Right lobe of liver (tissue), 6 donors: ENCODE results near the gene KIF11. TPM values are rescaled to one million over a fixed set of nuclear protein-coding genes. Genes with fewer than 3 reads are reported as not detected.
"Not testable (repeated sequence)": the region's sequence is repeated elsewhere in the genome, so short reads cannot be mapped to it uniquely, and the experiment has no call there.

Experiments used
- ATAC-seq, 4 donors: fragments of 200-7000 bp; cut with Tn5 transposase; one replicate each; pipeline ENCODE4 v1.9.1; 2020; ENCODE audit warnings: mild to moderate bottlenecking in 4 of 4, moderate library complexity in 4 of 4
- DNase-seq, 3 donors: peaks; one replicate each; pipeline ENCODE4 v3.0.0-alpha.2; 2020
- H3K27ac ChIP-seq, 3 donors: fragments of 200-600 bp; one replicate each; pipeline ENCODE4 v1.8.0; 2022
- H3K27me3 ChIP-seq, 2 donors: fragments of 200-600 bp; one replicate each; pipeline ENCODE4 v1.8.0; 2022
- H3K36me3 ChIP-seq, 4 donors: fragments of 200-600 bp; sonication (generic) in 1 of 4; one replicate each; pipeline versions ENCODE4 v1.5.1 to v1.8.0; 2017 to 2022; ENCODE audit warnings: control low read depth in 1 of 4
- H3K4me1 ChIP-seq, 4 donors: fragments of 200-600 bp; sonication (generic) in 1 of 4; one replicate each; pipeline versions ENCODE4 v1.5.1 to v1.8.0; 2017 to 2022; ENCODE audit warnings: control low read depth in 1 of 4
- H3K4me3 ChIP-seq, 3 donors: fragments of 200-600 bp; one replicate each; pipeline ENCODE4 v1.8.0; 2022
- H3K9me3 ChIP-seq, 4 donors: fragments of 200-600 bp; sonication (generic) in 1 of 4; one replicate each; pipeline versions ENCODE4 v1.5.1 to v1.8.0; 2017 to 2022; ENCODE audit warnings: control low read depth in 1 of 4
- POLR2A ChIP-seq: fragments of 450-650 bp; IDR thresholded peaks from one replicate; pipeline ENCODE4 v1.6.1; 2017; ENCODE audit warnings: antibody characterized with exemption, mild to moderate bottlenecking
- WGBS: methylation state at CpG from one replicate; pipeline ENCODE4 v1.1.6; 2018; ENCODE audit warnings: low coverage, low lambda C conversion rate; ENCODE audit not compliant: insufficient coverage; ENCODE audit errors: missing lambda C conversion rate; 5-methylcytosine and 5-hydroxymethylcytosine counted together
- intact Hi-C, 2 donors: fragments of 100-400 bp; cut with DNase I; formaldehyde crosslinking; loops; one replicate each; pipeline versions ENCODE4 v1.11.2 to v1.14.1; 2022
- total RNA-seq, 6 experiments: library from RNA; depleted of rRNA in 2 of 6; stranded (reverse); fragments of >200 nt in 2 of 6; fragmentation: NEBNext Ultra II Directional in 3 of 6; extraction: Animal tissue kit (Norgen Biotek cat#: 25700) in 3 of 6; gene quantifications; one replicate each; pipeline versions ENCODE4 v1.1.0 to v1.2.4, GENCODE V29; 2016 to 2023
- TF ChIP-seq, protein P1 (sequence below), 4 donors: fragments of 200-600 bp in 3 of 4; fragments of 450-650 bp in 1 of 4; IDR thresholded peaks; one replicate each; pipeline versions ENCODE4 v1.5.1 to v1.8.0; 2016 to 2022; ENCODE audit warnings: antibody characterized with exemption in 4 of 4, mild to moderate bottlenecking in 2 of 4
- donor health status: DM: no; HTN: yes; CAD: no.
- donor health status: DM: no; HTN: no; CAD: no.
- donor health status: DM: no; HTN: no; CAD: no.
- donor health status: DM: no; HTN: yes; CAD: no.
- donor health status: DM: no; HTN: yes; CAD: no.

KIF11 gene
- total RNA-seq, 6 experiments from 2014 or later, result 0.35 to 1.4 (median 0.83) TPM

DNA sequence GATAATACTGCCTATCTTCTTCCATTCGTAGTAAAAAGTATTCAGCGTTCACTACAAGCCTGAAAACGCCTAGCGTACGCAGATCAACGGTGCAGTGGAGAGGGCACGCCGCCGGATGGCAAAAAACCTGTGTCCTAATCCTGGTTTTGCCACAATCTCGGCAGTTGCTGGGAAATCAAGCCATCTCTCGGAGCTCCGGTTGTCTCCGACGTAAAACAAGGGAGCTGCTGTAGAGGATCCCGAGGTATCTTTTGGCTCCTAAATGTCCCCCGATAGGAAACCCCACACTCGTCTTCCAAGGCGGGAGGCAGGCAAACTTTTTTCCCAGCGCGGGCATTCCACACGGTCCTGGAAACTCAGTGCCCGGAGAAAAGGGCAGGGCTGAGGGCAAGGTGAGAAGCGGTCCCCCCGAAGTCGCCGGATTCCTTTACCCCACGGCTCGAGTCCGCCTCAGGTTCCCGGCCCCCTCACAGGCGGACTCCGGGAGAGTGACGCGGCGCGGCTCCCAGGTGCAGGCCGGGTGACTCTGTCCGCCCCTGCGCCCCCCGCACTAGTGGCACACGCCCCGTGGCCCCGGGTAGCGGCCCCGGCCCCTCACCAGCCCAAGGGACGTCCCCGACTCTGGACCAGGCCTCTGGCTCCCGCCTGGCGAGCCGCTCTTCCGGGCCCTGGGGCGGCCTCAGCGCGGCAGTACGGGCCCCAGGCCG lies 19.7 kb upstream of the KIF11 start:
- Histone ChIP-seq H3K9me3 (no peaks in the 10 kb centered on the region), H3K27me3 (no peaks in the 10 kb centered on the region), H3K4me3 (peak overlapping the region; percentile 76 to 96 (median 93)), H3K4me1 (peaks cover 0 to 15% (median 7%) of the 10 kb centered on the region in 4 donors), H3K36me3 (no peaks in the 10 kb centered on the region), H3K27ac (peak overlapping the region; percentile 82 to 87 (median 84))
- ATAC-seq, result peak; percentile 18 to 62 (median 40)
- intact Hi-C loops, result loop anchor here in 1 of 2 donors (5.0 kb wide), 1 partner anchor 56 kb away; no protein-coding TSS in a partner anchor
- peak in 2 of 3 donors; percentile 65 to 67 for DNase-seq
- 1% methylated on average over 15 of the region's 56 CpGs for WGBS
- TF ChIP-seq, protein P1, sequence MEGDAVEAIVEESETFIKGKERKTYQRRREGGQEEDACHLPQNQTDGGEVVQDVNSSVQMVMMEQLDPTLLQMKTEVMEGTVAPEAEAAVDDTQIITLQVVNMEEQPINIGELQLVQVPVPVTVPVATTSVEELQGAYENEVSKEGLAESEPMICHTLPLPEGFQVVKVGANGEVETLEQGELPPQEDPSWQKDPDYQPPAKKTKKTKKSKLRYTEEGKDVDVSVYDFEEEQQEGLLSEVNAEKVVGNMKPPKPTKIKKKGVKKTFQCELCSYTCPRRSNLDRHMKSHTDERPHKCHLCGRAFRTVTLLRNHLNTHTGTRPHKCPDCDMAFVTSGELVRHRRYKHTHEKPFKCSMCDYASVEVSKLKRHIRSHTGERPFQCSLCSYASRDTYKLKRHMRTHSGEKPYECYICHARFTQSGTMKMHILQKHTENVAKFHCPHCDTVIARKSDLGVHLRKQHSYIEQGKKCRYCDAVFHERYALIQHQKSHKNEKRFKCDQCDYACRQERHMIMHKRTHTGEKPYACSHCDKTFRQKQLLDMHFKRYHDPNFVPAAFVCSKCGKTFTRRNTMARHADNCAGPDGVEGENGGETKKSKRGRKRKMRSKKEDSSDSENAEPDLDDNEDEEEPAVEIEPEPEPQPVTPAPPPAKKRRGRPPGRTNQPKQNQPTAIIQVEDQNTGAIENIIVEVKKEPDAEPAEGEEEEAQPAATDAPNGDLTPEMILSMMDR (IDR thresholded peaks at IDR 0.05), result peak in 1 of 4 donors; percentile 7
- no peak for TF ChIP-seq POLR2A

DNA sequence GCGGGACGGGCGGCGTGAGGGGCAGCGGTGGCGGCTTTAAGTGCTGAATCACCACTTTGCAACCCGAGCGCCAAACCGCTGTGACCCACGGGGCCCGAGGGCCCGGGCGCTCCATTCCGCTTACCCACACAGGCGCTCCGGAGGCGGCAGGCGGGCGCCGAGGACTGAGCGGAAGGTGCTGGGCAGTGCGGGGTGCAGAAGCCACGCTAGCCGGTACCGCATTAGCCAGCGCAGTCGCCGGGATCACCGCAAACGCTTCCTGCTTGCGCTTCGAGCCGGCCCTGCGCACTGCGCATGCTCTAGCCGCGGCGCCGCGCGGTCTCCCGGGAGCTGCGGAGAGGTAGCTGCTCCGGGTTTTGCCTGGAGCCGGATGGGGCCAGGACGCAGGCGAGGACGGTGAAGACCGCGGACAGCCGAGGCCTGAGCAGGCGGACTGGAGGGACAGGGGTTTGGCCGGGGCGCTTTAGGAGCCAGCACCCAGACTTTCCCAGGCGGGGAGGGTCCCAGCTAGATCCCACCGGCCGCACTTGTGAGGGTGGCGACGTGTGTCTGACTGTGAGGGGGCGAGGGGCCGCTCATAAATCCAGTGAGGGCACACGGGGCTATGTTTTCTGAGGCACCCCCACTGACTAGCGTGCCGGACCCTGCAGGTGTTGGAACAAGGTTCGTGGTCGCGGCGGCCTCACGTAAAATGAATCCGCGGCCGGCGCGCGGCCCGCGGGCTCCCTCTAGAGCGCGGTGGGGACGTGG lies 19.0 kb upstream of the KIF11 start, which contains the start of gene IDE:
Gene IDE (minus strand): TSS at position 296 of the 750 bp plus-strand sequence. CDS start 74 bp downstream, at position 222.
- H3K4me3 ChIP-seq, result peak within 1 kb of the TSS; percentile 76 to 96 (median 93)
- 0% methylated on average over 5 of the region's 80 CpGs for WGBS
- no peaks in the 10 kb centered on the region for H3K9me3 ChIP-seq
- H3K4me1 ChIP-seq, result peaks cover 0 to 15% (median 7%) of the 10 kb centered on the region in 4 donors
- peak; percentile 91 to 93 (median 92) for ATAC-seq
- TF ChIP-seq POLR2A, result peak; percentile 73
- TF ChIP-seq, protein P1 (IDR thresholded peaks at IDR 0.05), result peak; percentile 73 to 81 (median 77)
- H3K27ac ChIP-seq, result peak within 1 kb of the TSS; percentile 82 to 87 (median 84)
- intact Hi-C loops, result loop anchor here in 1 of 2 donors (5.0 kb wide), 1 partner anchor 57 kb away; no protein-coding TSS in a partner anchor
- no peaks in the 10 kb centered on the region for H3K36me3 ChIP-seq
- no peaks in the 10 kb centered on the region for H3K27me3 ChIP-seq
- peak; percentile 92 to 93 (median 93) for DNase-seq

DNA sequence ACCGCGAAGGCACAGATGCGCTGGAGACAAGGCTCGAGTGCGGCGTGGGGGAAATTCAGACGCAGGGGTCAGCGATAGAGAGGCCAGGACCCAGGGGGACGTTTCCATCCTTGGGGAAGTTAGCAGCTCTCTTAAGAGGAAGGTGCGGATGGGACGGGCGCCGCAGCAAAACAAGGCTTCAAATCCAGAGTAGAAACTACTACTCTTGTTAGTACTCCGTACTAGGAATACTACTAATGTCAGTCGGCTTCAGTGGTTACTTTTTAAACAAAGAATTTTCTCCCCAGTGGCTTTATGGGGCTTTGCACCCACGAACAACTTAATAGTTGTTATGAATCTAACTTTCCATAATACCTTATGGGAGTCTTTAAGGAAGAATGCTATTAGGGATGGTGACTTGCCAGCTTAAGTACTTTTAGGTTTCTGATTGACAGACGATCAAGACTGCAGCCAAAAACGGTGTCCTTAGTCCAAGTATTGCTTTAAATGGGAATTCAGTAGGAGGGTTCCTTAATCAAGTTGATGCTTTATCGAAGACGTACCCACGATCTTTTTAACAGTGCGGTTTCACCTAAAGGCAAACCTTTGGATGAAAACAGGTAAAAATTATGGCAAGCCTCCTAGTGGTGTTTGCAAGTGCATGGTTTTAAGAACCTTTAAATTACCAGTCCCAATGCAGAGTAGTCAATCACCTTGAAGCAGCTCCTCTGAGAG lies 18.2 kb upstream of the KIF11 start:
- Histone ChIP-seq H3K4me1 (peaks cover 0 to 15% (median 7%) of the 10 kb centered on the region in 4 donors), H3K27ac (peak overlapping the region; percentile 82 to 87 (median 84)), H3K4me3 (peak overlapping the region; percentile 76 to 96 (median 93)), H3K27me3 (no peaks in the 10 kb centered on the region), H3K36me3 (no peaks in the 10 kb centered on the region), H3K9me3 (no peaks in the 10 kb centered on the region)
- no peak for DNase-seq
- WGBS, result 3% methylated on average over 21 of the region's 22 CpGs
- TF ChIP-seq, protein P1 (IDR thresholded peaks at IDR 0.05), result peak in 1 of 4 donors; percentile 12
- no peak for TF ChIP-seq POLR2A
- peak; percentile 9 to 19 (median 12) for ATAC-seq
- intact Hi-C loops, result loop anchor here (5.0 kb wide), 1 partner anchor 57 kb away; no protein-coding TSS in a partner anchor

DNA sequence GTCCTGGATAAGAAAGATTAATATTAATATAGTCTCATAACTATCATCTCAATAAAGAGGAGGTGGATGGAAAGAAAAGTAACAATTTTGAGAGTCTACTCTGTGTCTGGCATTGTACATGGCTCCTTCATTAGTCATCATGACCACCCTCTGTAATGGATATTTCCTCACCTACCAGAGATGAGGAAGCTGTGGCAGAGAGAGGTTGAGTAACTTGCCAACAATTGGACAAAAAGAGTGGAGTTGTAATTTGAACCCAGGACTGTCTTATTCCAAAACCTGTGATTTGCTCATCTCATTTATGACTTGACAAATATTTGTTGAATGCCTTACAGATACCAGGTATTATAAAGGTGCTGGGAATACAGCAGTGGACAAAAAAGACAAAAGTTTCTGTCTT lies 17.0 kb upstream of the KIF11 start:
- DNase-seq, result no peak
- Histone ChIP-seq H3K9me3 (no peaks in the 10 kb centered on the region), H3K27me3 (no peaks in the 10 kb centered on the region), H3K27ac (no peak overlapping the region), H3K36me3 (no peaks in the 10 kb centered on the region), H3K4me3 (no peak overlapping the region), H3K4me1 (peaks cover 0 to 15% (median 7%) of the 10 kb centered on the region in 4 donors)
- intact Hi-C loops, result loop anchor here in 1 of 2 donors (5.0 kb wide), 1 partner anchor 59 kb away; no protein-coding TSS in a partner anchor
- ATAC-seq, result no peak
- TF ChIP-seq, protein P1 (IDR thresholded peaks at IDR 0.05), result no peak
- no peak for TF ChIP-seq POLR2A

DNA sequence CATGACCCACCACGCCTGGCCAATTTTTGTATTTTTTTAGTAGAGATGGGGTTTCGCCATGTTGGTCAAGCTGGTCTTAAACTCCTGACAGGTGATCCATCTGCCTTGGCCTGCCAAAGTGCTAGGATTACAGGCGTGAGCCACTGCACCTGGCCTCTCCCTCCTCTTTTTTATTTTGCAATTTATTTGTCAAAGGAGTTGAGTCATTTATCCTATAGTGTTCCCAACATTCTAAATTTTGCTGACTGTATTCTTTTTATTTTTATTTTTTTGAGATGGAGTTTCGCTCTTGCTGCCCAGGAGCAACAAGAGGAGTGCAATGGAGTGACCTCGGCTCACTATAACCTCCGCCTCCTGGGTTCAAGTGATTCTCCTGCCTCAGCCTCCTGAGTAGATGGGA lies 10.6 kb upstream of the KIF11 start:
- H3K9me3 ChIP-seq, ATAC-seq, H3K36me3 ChIP-seq, H3K4me3 ChIP-seq, H3K27ac ChIP-seq, DNase-seq, H3K27me3 ChIP-seq, intact Hi-C loops, H3K4me1 ChIP-seq: not testable (repeated sequence)
- WGBS, result 90% methylated on average over 6 of the region's 6 CpGs
